MCF 10A (cell line): Measurements from ENCODE around the gene EPS8L3. TPM values are rescaled to one million over a fixed set of nuclear protein-coding genes. Genes with fewer than 3 reads are reported as not detected.
"Not testable (repeated sequence)": the region's sequence is repeated elsewhere in the genome, so short reads cannot be mapped to it uniquely, and the experiment has no call there.

Experiments used
- BruUV-seq: library from RNA; stranded (reverse); fragments of 400-500 nt; replicated peaks from 2 replicates; lab custom pipeline; 2021; lab: Mats Ljungman, UMichigan
- CTCF ChIA-PET: fragments of 300-600 bp; sonication (Branson Sonifier 250); formaldehyde crosslinking; extraction: SDS; loops from one replicate; lab custom pipeline; 2021; ENCODE audit warnings: antibody characterized with exemption, inconsistent platforms; lab: Yijun Ruan, JAX
- POLR2A ChIA-PET: fragments of 300-600, 350-650 bp; sonication (Branson Sonifier 250); formaldehyde crosslinking; extraction: SDS; loops from one replicate; lab custom pipeline; 2020; ENCODE audit warnings: antibody characterized with exemption, inconsistent platforms; lab: Yijun Ruan, JAX
- DNase-seq: peaks from one replicate; pipeline ENCODE4 v3.0.0-alpha.2; 2018; ENCODE audit not compliant: unreplicated experiment
- H3K27ac Mint-ChIP-seq: one replicate; pipeline ENCODE4 v1.8.0; 2022; ENCODE audit warnings: mild to moderate bottlenecking, low read depth, mixed read lengths; ENCODE audit not compliant: unreplicated experiment
- H3K27me3 Mint-ChIP-seq: one replicate; pipeline ENCODE4 v1.8.0; 2022; ENCODE audit warnings: mixed read lengths; ENCODE audit not compliant: insufficient read depth, unreplicated experiment
- H3K36me3 Mint-ChIP-seq: one replicate; pipeline ENCODE4 v1.8.0; 2022; ENCODE audit warnings: mild to moderate bottlenecking, moderate library complexity, mixed read lengths; ENCODE audit not compliant: insufficient read depth, unreplicated experiment
- H3K4me1 Mint-ChIP-seq: one replicate; pipeline ENCODE4 v1.8.0; 2022; ENCODE audit warnings: mixed read lengths; ENCODE audit not compliant: insufficient read depth, unreplicated experiment
- H3K4me3 Mint-ChIP-seq: one replicate; pipeline ENCODE4 v1.8.0; 2022; ENCODE audit warnings: mild to moderate bottlenecking, moderate library complexity, mixed read lengths; ENCODE audit not compliant: unreplicated experiment
- H3K9me3 Mint-ChIP-seq: one replicate; pipeline ENCODE4 v1.8.0; 2022; ENCODE audit warnings: mixed read lengths; ENCODE audit not compliant: unreplicated experiment
- intact Hi-C: fragments of 100-400 bp; cut with micrococcal nuclease; formaldehyde crosslinking; loops from 2 replicates; pipeline ENCODE4 v1.14.1; 2022
- total RNA-seq: library from RNA; stranded (reverse); gene quantifications from 2 replicates; pipeline ENCODE4 v1.2.3, GENCODE V29; 2022
- TF ChIP-seq, protein P1 (sequence below): fragments of 200-600 bp; IDR thresholded peaks from one replicate; pipeline ENCODE4 v1.8.0; 2022; ENCODE audit warnings: antibody characterized with exemption, mild to moderate bottlenecking; ENCODE audit not compliant: unreplicated experiment

Gene EPS8L3
- total RNA-seq, 1 experiment from 2014 or later = not detected

DNA sequence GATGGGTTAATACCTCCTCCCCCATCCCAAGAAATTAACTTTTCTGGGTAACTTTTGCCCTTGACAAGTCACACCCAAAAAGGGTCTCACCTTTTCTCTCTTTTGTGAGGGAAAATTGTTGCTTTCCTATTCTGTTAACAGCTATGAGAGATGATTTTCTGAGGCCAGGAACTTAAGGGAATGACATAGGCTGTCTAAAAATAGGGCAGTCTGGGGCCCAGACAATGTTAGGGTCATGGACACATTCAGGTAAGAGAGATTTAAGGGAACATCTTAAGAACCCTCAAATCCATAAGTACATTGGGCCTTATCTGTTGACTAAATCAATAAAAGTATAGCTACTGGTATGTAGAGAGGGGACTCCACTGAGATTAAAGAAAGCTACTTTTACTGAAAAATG is 14.5 kb downstream of the EPS8L3 start:
- POLR2A ChIA-PET = no interaction called here
- no TSS peak for BruUV-seq
- H3K9me3 Mint-ChIP-seq = no peaks in the 10 kb centered on the region
- no peak for DNase-seq
- no peaks in the 10 kb centered on the region for H3K36me3 Mint-ChIP-seq
- H3K27me3 Mint-ChIP-seq = peaks cover 61% of the 10 kb centered on the region
- H3K27ac Mint-ChIP-seq = no peak overlapping the region
- TF ChIP-seq, protein P1, sequence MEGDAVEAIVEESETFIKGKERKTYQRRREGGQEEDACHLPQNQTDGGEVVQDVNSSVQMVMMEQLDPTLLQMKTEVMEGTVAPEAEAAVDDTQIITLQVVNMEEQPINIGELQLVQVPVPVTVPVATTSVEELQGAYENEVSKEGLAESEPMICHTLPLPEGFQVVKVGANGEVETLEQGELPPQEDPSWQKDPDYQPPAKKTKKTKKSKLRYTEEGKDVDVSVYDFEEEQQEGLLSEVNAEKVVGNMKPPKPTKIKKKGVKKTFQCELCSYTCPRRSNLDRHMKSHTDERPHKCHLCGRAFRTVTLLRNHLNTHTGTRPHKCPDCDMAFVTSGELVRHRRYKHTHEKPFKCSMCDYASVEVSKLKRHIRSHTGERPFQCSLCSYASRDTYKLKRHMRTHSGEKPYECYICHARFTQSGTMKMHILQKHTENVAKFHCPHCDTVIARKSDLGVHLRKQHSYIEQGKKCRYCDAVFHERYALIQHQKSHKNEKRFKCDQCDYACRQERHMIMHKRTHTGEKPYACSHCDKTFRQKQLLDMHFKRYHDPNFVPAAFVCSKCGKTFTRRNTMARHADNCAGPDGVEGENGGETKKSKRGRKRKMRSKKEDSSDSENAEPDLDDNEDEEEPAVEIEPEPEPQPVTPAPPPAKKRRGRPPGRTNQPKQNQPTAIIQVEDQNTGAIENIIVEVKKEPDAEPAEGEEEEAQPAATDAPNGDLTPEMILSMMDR = no peak
- intact Hi-C loops = no loop called here
- CTCF ChIA-PET = interaction anchor here (0.5 to 1.7 kb wide), 4 partner anchors 24 to 180 kb away, joined by 4 to 8 read pairs (median 4); no protein-coding TSS in a partner anchor
- H3K4me1 Mint-ChIP-seq = no peaks in the 10 kb centered on the region
- H3K4me3 Mint-ChIP-seq = no peak overlapping the region

DNA sequence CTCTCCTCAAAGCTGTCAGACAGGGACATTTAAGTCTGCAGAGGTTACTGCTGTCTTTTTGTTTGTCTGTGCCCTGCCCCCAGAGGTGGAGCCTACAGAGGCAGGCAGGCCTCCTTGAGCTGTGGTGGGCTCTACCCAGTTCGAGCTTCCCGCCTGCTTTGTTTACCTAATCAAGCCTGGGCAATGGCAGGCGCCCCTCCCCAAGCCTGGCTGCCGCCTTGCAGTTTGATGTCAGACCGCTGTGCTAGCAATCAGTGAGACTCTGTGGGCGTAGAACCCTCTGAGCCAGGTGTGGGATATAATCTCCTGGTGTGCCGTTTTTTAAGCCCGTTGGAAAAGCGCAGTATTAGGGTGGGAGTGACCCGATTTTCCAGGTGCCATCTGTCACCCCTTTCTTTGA is 15.4 kb downstream of the EPS8L3 start:
- H3K9me3 Mint-ChIP-seq, DNase-seq, BruUV-seq, H3K4me1 Mint-ChIP-seq, H3K4me3 Mint-ChIP-seq, POLR2A ChIA-PET, intact Hi-C loops, H3K36me3 Mint-ChIP-seq, H3K27ac Mint-ChIP-seq: not testable (repeated sequence)
- CTCF ChIA-PET = interaction anchor here (1.6 kb wide), 1 partner anchor 25 kb away, joined by 4 read pairs; no protein-coding TSS in a partner anchor
- H3K27me3 Mint-ChIP-seq = peaks cover 61% of the 10 kb centered on the region

DNA sequence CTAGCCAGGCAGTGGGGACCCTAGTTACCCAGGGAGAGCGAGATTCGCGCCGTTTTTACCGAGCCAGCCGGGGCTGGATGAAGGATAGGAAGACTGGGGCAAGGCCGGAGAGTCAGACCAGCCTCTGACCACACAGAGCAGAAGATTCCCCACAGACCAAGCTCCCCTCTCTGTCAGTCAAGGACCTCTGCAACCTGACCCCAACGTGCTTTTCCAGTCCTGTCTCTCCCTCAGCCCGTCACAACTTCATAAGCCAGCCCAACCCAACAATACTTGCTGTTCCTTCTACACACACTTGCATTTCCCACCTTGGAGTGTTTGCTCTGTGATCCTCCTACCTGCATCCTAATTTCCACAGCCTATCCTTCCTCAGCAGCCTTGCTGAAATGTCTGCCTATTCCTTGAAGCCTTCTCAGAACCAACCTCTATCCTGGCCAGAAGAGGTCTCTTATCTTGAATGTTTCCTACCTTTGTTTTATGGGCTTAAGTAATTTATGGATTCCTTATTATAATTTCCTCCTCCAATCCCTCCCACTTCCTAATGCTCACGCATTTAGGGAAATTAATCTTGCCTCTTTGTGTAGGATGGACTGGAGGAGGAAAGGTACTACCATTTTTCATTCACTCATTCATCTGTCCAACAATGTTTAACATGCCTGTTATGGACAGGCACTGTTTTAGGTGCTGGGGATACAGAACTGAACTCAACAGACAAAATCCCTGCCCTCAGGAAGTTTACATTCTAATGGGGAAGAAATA is 22.9 kb downstream of the EPS8L3 start, which contains the start of gene GSTM3:
Gene GSTM3 (minus strand): TSS at position 424 of the 759 bp plus-strand sequence. CDS start 751 bp downstream, outside the sequence.
- ChIA-PET CTCF (interaction anchor here (0.7 kb wide), 1 partner anchor 26 kb away, joined by 3 read pairs; no protein-coding TSS in a partner anchor), POLR2A (interaction anchor here (0.6 kb wide), 1 partner anchor 25 kb away, joined by 3 read pairs; no protein-coding TSS in a partner anchor)
- Mint-ChIP-seq H3K36me3 (no peaks in the 10 kb centered on the region), H3K27ac (no peak within 1 kb of the TSS), H3K4me3 (no peak within 1 kb of the TSS), H3K4me1 (no peaks in the 10 kb centered on the region), H3K27me3 (peaks cover 42% of the 10 kb centered on the region), H3K9me3 (peaks cover 5% of the 10 kb centered on the region)
- no peak for DNase-seq
- TF ChIP-seq, protein P1 = no peak
- no TSS peak for BruUV-seq
- intact Hi-C loops = no loop called here

DNA sequence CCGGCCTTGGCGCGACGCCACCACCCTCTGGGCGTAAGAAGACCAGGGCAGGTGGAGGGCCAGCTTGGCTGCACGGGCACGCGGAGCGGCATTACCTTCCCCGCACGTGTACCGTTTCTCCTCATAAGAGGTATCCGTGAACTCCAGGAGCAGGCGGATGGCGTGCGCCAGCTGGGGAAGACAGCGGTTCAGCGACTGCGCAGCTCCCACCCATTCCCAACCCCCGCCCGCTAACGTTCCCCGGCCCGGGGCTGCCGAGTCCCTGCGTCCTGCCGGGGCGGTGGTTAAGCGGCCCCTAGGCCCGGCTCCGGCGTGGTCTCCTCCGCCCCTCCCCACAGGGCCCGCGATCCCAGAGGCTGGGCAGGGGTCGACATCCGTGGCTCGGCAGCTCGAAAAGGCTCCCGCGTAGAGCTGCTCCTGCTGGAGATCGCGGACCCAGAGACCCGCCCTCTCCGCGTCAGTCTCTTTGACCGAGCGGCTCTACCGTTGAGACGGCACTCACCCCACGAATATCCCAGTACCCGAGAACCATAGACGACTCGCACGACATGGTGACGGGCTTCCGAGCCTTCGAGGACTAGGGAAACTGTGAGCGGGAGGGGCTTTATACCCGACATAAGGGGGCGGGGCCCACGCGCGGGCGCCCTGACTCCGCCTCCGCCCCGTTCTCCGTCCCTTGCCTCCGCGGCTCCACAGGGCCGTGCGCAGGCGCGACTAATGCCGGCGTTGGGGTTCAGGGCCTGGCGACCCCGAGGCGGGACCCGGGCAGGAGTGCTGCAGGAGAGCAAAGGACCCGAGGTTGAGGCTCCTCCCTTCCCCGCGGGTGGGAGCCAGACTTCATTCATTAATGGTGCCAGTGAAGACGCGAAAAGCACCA is 23.7 kb downstream of the EPS8L3 start:
- intact Hi-C loops = no loop called here
- Mint-ChIP-seq H3K4me1 (no peaks in the 10 kb centered on the region), H3K27ac (no peak overlapping the region), H3K27me3 (peaks cover 34% of the 10 kb centered on the region), H3K4me3 (no peak overlapping the region), H3K36me3 (no peaks in the 10 kb centered on the region), H3K9me3 (peaks cover 5% of the 10 kb centered on the region)
- TF ChIP-seq, protein P1 = no peak
- POLR2A ChIA-PET = no interaction called here
- no peak for DNase-seq
- BruUV-seq = no TSS peak
- CTCF ChIA-PET = no interaction called here
